ENCODE measurements around the gene HTR4.

- TF ChIP-seq CTCF (IDR thresholded peaks at IDR 0.05; ENCODE audit: low read depth, low read length) (no peak), EZH2phosphoT487 (IDR thresholded peaks at IDR 0.05; ENCODE audit: low read depth) (no peak)
Observed at GRCh38 chr5:148499452-148499851, 154.9 kb downstream of the HTR4 start.
